HG02763 (cell line): ENCODE results near the gene BHLHE23.
"Not testable (repeated sequence)": the region's sequence is repeated elsewhere in the genome, so short reads cannot be mapped to it uniquely, and the experiment has no call there.

Experiments used
- ATAC-seq: cut with Tn5 transposase; IDR thresholded peaks from one replicate; pipeline ENCODE4 v1.9.1; 2021; ENCODE audit warnings: mild to moderate bottlenecking, moderate library complexity; ENCODE audit not compliant: unreplicated experiment

Gene BHLHE23

DNA sequence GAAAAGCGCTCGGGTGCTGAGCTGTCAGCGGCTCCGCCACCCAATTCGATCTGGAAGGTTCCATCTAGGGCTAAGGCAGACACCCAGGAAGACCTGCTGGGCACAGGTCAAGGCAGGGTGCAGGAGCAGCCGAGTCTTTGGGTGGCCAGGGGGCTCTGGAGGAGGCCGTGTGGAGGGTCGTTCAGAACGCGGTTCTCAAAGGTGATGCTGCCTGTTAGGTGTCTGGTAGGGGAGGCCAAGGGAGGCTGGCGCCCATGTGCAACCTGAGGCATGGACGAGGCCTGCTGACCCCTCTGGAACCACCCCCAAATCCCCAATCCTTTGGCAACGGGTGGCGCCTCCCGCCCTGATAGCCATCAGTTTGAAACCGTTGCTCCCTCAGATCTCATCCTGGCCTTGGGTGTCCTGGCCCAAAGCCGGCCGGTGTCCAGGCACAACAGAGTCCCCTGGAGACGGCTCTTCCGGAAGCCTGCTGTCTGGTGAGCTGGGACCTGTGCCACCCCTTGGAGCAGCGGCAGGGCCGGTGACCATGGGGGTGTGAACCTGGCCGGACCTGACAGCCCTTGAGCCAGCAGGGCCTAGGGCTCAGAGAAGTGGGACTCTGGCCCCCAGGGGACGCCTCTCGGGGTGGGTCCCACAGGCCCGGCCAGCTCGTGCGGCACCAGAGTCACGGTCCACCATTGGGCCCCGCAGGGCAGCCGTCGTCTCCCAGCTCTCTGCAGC, 43.7 kb downstream of the BHLHE23 start:
- no peak for ATAC-seq

DNA sequence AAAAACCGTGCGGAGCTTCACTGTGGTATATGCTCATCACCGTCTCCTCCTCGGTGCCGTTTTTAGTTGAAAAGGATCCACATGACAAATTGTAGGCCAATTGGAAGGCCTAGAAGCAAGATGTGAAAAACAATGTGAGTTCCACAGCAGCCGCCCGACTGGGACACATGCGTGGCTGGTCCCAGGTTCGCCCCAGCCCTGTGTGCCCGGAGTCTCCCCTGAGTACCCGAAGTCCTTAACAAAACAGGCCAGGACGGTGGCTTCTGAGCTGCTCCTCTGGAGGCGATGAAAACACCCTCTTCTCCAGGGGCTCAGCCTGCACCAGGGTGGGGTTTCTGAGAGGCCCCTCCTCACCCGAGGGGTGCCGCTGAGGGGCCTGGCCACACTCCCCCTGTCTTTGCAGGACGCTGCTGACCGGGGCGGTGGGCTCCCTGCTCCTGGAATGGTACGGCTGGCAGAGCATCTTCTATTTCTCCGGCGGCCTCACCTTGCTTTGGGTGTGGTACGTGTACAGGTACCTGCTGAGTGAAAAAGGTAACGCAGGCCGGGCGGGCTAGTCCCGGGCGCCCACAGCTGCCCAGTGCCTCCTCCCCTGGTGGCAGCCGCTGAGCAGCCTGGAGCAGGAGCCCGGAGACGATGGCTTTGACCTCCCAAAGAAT, 44.4 kb downstream of the BHLHE23 start:
- ATAC-seq, result no peak

DNA sequence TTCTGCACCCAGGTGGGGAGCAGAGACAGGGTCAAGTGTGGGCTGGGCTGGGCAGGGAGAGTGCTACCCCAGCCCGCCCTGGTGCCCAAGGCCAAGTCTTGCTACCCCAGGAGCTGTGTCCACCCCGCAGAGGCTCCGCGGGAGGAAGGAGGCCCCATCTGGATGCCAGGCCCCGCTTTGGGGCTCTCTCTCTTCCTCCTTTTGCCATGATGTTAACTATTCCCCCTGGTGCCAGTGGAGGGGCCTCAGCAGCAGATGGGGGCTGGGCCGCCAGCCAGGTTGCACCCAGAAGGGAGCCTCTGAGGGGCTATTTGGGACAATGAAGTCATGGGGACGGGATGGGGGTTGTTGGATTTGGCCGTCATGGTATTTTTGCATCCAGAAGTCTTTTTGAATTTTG, 45.0 kb downstream of the BHLHE23 start:
- no peak for ATAC-seq

DNA sequence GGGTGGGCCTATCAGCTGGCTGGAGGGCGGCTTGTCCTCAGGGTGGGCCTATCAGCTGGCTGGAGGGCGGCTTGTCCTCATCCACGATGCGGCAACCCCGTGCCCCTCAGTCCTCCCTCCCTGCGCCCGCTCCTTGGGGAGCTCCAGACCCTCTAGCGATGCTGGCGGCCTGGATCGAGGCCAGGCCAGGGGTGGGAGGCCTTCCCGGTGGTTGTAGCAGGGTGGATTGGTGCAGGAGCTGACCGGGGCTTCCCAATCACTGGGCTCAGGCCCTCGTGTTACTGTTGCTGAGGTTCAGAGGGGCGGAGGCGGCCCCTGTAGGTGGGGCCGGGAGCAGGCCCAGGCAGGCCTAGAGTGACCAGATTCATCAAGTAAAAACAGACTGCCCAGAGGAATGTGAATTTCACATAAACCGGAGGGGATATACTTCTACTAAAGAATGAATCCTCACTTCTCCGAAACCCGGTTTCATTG, 45.4 kb downstream of the BHLHE23 start:
- no peak for ATAC-seq

DNA sequence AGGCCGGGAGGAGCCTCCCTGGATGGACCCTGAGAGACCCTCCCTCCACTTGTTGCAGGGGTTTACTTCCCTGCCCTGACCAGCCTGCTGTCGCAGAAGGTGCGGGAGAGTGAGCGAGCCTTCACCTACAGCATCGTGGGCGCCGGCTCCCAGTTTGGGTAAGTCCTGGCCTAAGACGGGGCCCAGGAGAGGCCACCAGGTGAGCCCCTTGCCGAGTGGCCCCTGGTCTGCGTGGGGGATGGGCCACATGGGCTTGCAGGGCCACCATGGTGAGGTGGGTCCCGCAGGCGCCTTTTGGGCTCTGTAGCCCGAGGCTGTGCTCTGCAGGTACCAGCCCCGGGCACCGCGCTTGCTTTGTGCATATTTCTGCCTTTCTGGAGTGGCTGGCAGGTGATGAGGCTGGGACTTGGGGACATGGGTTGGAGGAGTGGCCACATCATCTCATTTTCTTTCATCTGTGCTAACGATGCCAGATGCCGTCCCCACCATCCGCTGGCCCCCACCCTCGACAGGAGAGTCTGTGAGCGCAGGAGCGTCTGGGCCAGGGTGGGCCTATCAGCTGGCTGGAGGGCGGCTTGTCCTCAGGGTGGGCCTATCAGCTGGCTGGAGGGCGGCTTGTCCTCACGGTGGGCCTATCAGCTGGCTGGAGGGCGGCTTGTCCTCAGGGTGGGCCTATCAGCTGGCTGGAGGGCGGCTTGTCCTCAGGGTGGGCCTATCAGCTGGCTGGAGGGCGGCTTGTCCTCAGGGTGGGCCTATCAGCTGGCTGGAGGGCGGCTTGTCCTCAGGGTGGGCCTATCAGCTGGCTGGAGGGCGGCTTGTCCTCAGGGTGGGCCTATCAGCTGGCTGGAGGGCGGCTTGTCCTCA, 46.1 kb downstream of the BHLHE23 start:
- not testable (repeated sequence) for ATAC-seq

GRCh38 chr20:62959998-62960436, 46.7 kb downstream of the BHLHE23 start:
- no peak for ATAC-seq

DNA sequence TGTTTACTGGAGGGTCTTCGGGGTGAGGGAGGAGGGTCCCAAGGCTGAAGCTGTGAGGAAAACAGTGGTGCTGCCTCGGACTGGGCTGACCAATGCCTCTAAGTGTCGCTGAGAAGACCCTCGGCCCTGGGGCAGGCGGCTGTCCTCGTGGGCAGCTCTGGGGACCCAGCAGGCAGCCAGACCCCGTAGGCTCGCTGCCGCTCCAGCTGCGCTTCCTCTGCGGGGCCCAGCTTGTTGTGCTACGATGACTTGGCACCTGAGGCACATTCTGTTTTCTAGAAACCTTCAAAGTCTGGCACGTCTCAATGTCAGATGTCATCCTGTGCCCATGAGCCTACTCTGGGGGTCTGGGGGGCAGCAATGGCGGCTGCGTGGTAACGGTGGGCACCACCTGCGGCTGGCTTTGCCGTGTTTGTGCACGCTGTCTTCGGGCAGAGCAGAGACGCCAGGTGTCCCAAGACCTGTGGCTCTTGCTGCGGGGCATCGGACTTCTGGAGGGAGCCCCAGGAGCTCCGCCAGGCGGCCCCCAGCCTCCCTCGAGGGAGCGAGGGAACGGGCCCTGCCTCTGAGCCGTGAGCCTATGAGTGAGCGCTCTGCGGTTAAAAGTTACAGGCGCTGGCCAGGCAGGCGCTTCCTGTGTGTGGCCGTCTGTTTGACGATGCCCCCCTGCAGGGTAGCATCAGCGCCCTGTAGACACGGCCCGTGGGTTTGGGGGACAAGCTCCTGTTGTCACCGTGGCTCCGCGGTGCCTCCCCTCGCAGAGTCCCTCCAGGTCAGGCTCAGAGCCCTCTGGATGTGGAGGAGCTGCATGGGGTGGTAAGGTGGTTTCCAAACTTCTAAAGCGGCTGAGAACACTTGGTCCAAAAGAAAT, 47.4 kb downstream of the BHLHE23 start:
- ATAC-seq, result no peak

GRCh38 chr20:62958388-62959100, 48.2 kb downstream of the BHLHE23 start:
- no peak for ATAC-seq

DNA sequence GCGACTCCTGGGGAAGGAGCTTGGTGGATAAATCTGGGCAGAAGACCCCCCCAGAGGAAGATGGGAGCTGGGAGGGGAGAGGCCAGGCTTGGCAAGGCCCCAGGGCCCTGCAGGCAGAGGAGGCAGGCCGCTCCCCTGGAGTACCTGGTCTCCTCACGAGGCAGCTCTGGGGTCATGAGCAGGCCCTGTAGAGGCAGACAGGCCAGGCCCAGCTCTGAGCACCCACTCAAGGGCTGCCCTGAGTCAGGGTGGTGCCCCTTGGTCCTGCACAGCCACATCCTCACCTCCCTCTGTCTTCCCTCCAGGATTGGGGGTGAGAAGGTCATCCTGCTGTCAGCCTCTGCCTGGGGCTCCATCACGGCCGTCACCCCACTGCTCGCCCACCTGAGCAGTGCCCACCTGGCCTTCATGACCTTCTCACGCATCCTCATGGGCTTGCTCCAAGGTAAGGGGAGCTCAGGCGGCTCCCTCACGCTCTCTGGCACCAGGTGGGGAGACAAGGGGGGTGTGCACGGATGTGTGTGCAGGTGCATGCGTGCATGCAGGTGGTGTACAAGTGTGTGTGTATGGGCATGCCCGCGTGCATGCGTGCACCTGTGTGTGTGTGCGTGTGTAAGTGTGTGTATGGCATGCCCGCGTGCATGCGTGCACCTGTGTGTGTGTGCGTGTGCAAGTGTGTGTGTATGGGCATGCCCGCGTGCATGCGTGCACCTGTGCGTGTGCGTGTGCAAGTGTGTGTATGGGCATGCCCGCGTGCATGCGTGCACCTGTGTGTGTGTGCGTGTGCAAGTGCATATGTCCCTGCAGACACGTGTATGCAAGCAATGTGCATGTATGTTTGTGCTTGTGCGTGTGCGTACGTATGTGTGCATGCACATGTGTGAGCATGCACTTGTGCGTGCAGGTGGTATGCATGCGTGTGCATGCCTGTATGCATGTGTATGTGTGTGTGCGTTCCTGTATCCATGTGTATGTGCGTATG, 49.3 kb downstream of the BHLHE23 start:
- ATAC-seq, result no peak

DNA sequence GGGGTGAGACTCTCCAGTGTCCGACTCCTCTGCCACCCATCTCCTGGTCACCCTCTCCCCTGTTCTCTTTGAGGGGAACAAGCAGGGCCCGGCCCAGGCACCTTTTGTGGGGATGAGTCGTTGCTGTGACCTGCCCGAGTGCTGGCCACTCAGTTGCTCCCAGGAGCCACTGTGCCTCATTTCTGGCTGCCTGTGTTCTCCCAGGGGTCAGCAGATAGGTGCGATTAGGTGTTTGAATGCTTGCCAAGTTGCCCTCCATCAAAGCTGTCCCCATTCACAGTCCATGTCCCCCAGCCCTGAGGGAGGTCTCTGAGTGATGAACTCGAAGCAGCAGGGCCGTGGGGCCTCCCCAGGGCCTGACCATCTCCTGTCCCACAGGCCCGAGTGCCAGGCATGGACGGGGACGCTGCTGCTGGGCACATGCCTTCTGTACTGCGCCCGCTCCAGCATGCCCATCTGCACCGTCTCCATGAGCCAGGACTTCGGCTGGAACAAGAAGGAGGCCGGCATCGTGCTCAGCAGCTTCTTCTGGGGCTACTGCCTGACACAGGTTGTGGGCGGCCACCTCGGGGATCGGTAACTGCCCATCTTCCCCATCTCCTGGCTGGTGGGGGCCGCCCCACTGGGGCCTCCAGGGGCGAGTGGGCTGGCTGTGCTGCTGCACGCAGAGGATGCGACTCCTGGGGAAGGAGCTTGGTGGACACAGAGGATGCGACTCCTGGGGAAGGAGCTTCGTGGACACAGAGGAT, 50.2 kb downstream of the BHLHE23 start:
- ATAC-seq, result no peak
